HCT116 (cell line): Measurements from ENCODE around the gene SCGB3A1. TPM values are rescaled to one million over a fixed set of nuclear protein-coding genes. Genes with fewer than 3 reads are reported as not detected.

Source experiments
- ATAC-seq: fragments of 200-7000 bp; cut with Tn5 transposase; 2 replicates; pipeline ENCODE4 v1.9.1; 2020; ENCODE audit warnings: mild to moderate bottlenecking, moderate library complexity
- BruUV-seq: library from RNA; stranded (reverse); fragments of 400-500 nt; replicated peaks from 2 replicates; lab custom pipeline; 2021; lab: Mats Ljungman, UMichigan
- CTCF ChIA-PET: fragments of 300-600 bp; sonication (Branson Sonifier 250); formaldehyde crosslinking; loops from one replicate; lab custom pipeline; 2021; ENCODE audit warnings: antibody characterized with exemption; lab: Charles Lee
- POLR2A ChIA-PET: fragments of 300-600, 350-600 bp; sonication (Branson Sonifier 250); formaldehyde crosslinking; loops from one replicate; lab custom pipeline; 2021; ENCODE audit warnings: antibody characterized with exemption; lab: Charles Lee
- RAD21 ChIA-PET, 2 experiments: fragments of 300-600 bp; sonication (Branson Sonifier 250); formaldehyde crosslinking; loops; one replicate each; lab custom pipeline; 2023; ENCODE audit warnings: low total read pairs in 2 of 2; ENCODE audit not compliant: uncharacterized antibody in 2 of 2, unreplicated experiment in 2 of 2, low non-redundant PET in 1 of 2; lab: Charles Lee
- DNase-seq: peaks from one replicate; pipeline ENCODE4 v3.0.0-alpha.2; 2010; ENCODE audit warnings: low read depth, low spot score
- H2AFZ ChIP-seq: fragments of 200-600 bp; shearing (Covaris generic), sonication (generic); 2 replicates; pipeline ENCODE4 v1.6.1; 2017; ENCODE audit warnings: low read depth, mixed run types, mixed read lengths, antibody characterized with exemption, low read length; ENCODE audit not compliant: poor library complexity, severe bottlenecking
- H3K27ac ChIP-seq: 2 replicates; pipeline ENCODE4 v1.5.1; 2012; ENCODE audit warnings: low read depth, low read length
- H3K27me3 ChIP-seq: fragments of 200-600 bp; sonication (generic); 2 replicates; pipeline ENCODE4 v1.6.1; 2016; ENCODE audit warnings: mixed run types, low read length, mixed read lengths; ENCODE audit not compliant: insufficient read depth
- H3K36me3 ChIP-seq, 2 experiments: fragments of 200-500 bp in 1 of 2; fragments of 200-600 bp in 1 of 2; sonication (Bioruptor generic) in 1 of 2; sonication (generic) in 1 of 2; 2 replicates each; pipeline versions ENCODE4 v1.5.1 to v1.6.1; 2014 to 2016; ENCODE audit warnings: low read length in 2 of 2, inconsistent platforms in 1 of 2, mixed read lengths in 1 of 2, mixed run types in 1 of 2; ENCODE audit not compliant: insufficient read depth in 2 of 2, control insufficient read depth in 1 of 2
- H3K4me1 ChIP-seq, 2 experiments: fragments of 200-600 bp in 1 of 2; sonication (generic) in 1 of 2; 2 replicates each; pipeline versions ENCODE4 v1.5.1 to v1.6.1; 2012 to 2017; ENCODE audit warnings: low read length in 2 of 2, inconsistent platforms in 1 of 2, mild to moderate bottlenecking in 1 of 2, mixed read lengths in 1 of 2, mixed run types in 1 of 2, moderate library complexity in 1 of 2; ENCODE audit not compliant: insufficient read depth in 2 of 2, control insufficient read depth in 1 of 2
- H3K4me2 ChIP-seq: fragments of 200-600 bp; sonication (generic); 2 replicates; pipeline ENCODE4 v1.6.1; 2017; ENCODE audit warnings: mixed run types, low read length, mixed read lengths
- H3K4me3 ChIP-seq, 2 experiments: fragments of 200-600 bp in 1 of 2; sonication (generic) in 1 of 2; replicated peaks in 1 of 2; 2 replicates each; pipeline ENCODE4 v1.5.1; 2011 to 2016; ENCODE audit warnings: low read length in 2 of 2, control low read depth in 1 of 2, low read depth in 1 of 2, mild to moderate bottlenecking in 1 of 2, mixed read lengths in 1 of 2, mixed run types in 1 of 2
- H3K79me2 ChIP-seq: fragments of 200-600 bp; sonication (generic); 2 replicates; pipeline ENCODE4 v1.6.1; 2017; ENCODE audit warnings: mild to moderate bottlenecking, mixed run types, low read length, moderate library complexity, mixed read lengths; ENCODE audit not compliant: insufficient read depth
- H3K9ac ChIP-seq: fragments of 200-600 bp; sonication (generic); 2 replicates; pipeline ENCODE4 v1.6.1; 2016; ENCODE audit warnings: low read length, mixed read lengths
- H3K9me2 ChIP-seq: fragments of 200-600 bp; sonication (generic), shearing (Covaris generic); 2 replicates; pipeline ENCODE4 v1.6.1; 2017; ENCODE audit warnings: mixed run types, mild to moderate bottlenecking, moderate library complexity; ENCODE audit not compliant: insufficient read depth
- H3K9me3 ChIP-seq, 2 experiments: fragments of 200-500 bp in 1 of 2; fragments of 200-600 bp in 1 of 2; sonication (Bioruptor generic) in 1 of 2; sonication (generic) in 1 of 2; 2 replicates each; pipeline ENCODE4 v1.6.1; 2014 to 2017; ENCODE audit warnings: low read length in 2 of 2, mixed read lengths in 2 of 2, inconsistent platforms in 1 of 2, low read depth in 1 of 2, mild to moderate bottlenecking in 1 of 2, mixed run types in 1 of 2, moderate library complexity in 1 of 2; ENCODE audit not compliant: control insufficient read depth in 1 of 2, insufficient read depth in 1 of 2
- H4K20me1 ChIP-seq: fragments of 200-600 bp; sonication (generic), shearing (Covaris generic); 2 replicates; pipeline ENCODE4 v1.6.1; 2017; ENCODE audit warnings: mixed run types, mild to moderate bottlenecking, moderate library complexity; ENCODE audit not compliant: insufficient read depth
- ELF1 ChIP-seq: IDR thresholded peaks from 2 replicates; pipeline ENCODE4 v1.6.1; 2012; ENCODE audit warnings: low read depth, borderline replicate concordance
- EZH2 ChIP-seq: fragments of 200-600 bp; sonication (generic); IDR thresholded peaks from 2 replicates; pipeline ENCODE4 v1.6.1; 2017; ENCODE audit warnings: antibody characterized with exemption, mixed run types
- POLR2A ChIP-seq: IDR thresholded peaks from 2 replicates; pipeline ENCODE4 v1.7.0; 2011; ENCODE audit warnings: borderline replicate concordance; ENCODE audit not compliant: insufficient read depth, insufficient read length; ENCODE audit errors: extremely low read depth
- POLR2AphosphoS5 ChIP-seq: IDR thresholded peaks from 2 replicates; pipeline ENCODE4 v1.6.1; 2011; ENCODE audit warnings: mild to moderate bottlenecking, low read depth, low read length, moderate library complexity
- RAD21 ChIP-seq: IDR thresholded peaks from 2 replicates; pipeline ENCODE4 v1.6.1; 2012; ENCODE audit warnings: low read depth, mild to moderate bottlenecking
- SIN3A ChIP-seq: IDR thresholded peaks from 2 replicates; pipeline ENCODE4 v1.6.1; 2012; ENCODE audit warnings: low read depth
- SRF ChIP-seq: IDR thresholded peaks from 2 replicates; pipeline ENCODE4 v1.6.1; 2012; ENCODE audit warnings: low read depth
- TCF7L2 ChIP-seq: IDR thresholded peaks from 2 replicates; pipeline ENCODE4 v1.7.0; 2011; ENCODE audit warnings: borderline replicate concordance, inconsistent platforms; ENCODE audit not compliant: insufficient read depth, insufficient read length; ENCODE audit errors: extremely low read depth
- ZFX ChIP-seq: fragments of 450-650 bp; IDR thresholded peaks from 2 replicates; pipeline ENCODE4 v1.6.1; 2017
- intact Hi-C: fragments of 100-400 bp; cut with micrococcal nuclease; formaldehyde crosslinking; loops from 2 replicates; pipeline ENCODE4 v1.10.0; 2022
- total RNA-seq: library from RNA; stranded (reverse); gene quantifications from one replicate; pipeline ENCODE4 v1.2.1, GENCODE V29; 2021; ENCODE audit not compliant: unreplicated experiment
- TF ChIP-seq, protein P1 (sequence below): IDR thresholded peaks from 2 replicates; pipeline ENCODE4 v1.6.1; 2012
- TF ChIP-seq, protein P2 (sequence below), 3 experiments: fragments of 200-600 bp in 1 of 3; sonication (generic) in 1 of 3; IDR thresholded peaks in 2 of 3; conservative IDR thresholded peaks in 1 of 3; 2 replicates each; pipeline ENCODE4 v1.5.1; 2012 to 2017; ENCODE audit warnings: low read depth in 2 of 3, low read length in 2 of 3, antibody characterized with exemption in 1 of 3, borderline replicate concordance in 1 of 3, control low read depth in 1 of 3, mild to moderate bottlenecking in 1 of 3, mixed read lengths in 1 of 3, mixed run types in 1 of 3, moderate library complexity in 1 of 3; ENCODE audit not compliant: insufficient read depth in 1 of 3
- TF ChIP-seq, protein P3 (sequence below): IDR thresholded peaks from 2 replicates; pipeline ENCODE4 v1.6.1; 2012

SCGB3A1 gene
- total RNA-seq, 1 experiment from 2014 or later, result not detected

DNA sequence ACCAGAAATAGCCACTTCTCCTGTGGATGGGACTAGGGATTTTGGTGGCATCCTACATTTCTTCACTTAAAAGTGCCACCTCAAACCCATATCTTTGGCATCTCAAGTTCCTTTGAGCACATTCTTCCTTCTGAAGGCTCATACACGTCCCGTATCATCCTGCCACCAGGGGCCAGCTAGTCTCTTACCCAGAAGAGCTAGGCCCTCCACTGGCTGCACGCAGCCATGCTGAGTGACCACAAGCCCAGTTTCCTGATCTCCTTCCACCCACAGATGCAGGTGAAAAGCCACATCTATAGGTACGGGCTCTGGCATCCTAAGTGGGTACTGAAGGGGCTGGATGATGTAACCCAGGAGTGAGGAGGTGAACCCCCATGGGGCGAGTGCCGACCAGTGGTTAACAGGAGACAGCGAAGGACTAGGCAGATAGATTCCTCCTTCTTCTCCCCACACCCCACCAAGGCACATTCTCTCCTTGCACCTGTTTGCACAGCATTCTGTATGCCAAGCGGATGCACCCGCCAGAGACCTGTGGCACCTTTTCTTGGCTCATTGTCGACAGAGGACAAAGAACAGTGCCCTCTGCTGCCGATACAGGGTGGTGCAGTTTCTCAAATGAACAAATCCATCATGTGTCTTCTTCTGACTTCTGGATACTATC lies 14.4 kb upstream of the SCGB3A1 start:
- no peaks in the 10 kb centered on the region for H3K79me2 ChIP-seq
- no peak overlapping the region for H3K27ac ChIP-seq
- no peaks in the 10 kb centered on the region for H3K9me2 ChIP-seq
- ChIA-PET CTCF (interaction anchor here (0.6 to 1.8 kb wide), 7 partner anchors 31 to 404 kb away, joined by 3 to 6 read pairs (median 4); partner anchors contain the start of genes CNOT6 and RASGEF1C), POLR2A (no interaction called here), RAD21 (no interaction called here)
- H3K4me3 ChIP-seq, result no peak overlapping the region
- H4K20me1 ChIP-seq, result no peaks in the 10 kb centered on the region
- TF ChIP-seq RAD21, result peak; percentile 73
- TF ChIP-seq, protein P1, sequence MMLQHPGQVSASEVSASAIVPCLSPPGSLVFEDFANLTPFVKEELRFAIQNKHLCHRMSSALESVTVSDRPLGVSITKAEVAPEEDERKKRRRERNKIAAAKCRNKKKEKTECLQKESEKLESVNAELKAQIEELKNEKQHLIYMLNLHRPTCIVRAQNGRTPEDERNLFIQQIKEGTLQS, result no peak
- TF ChIP-seq, protein P2, sequence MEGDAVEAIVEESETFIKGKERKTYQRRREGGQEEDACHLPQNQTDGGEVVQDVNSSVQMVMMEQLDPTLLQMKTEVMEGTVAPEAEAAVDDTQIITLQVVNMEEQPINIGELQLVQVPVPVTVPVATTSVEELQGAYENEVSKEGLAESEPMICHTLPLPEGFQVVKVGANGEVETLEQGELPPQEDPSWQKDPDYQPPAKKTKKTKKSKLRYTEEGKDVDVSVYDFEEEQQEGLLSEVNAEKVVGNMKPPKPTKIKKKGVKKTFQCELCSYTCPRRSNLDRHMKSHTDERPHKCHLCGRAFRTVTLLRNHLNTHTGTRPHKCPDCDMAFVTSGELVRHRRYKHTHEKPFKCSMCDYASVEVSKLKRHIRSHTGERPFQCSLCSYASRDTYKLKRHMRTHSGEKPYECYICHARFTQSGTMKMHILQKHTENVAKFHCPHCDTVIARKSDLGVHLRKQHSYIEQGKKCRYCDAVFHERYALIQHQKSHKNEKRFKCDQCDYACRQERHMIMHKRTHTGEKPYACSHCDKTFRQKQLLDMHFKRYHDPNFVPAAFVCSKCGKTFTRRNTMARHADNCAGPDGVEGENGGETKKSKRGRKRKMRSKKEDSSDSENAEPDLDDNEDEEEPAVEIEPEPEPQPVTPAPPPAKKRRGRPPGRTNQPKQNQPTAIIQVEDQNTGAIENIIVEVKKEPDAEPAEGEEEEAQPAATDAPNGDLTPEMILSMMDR (IDR thresholded peaks at IDR 0.05 in 2 of 3, conservative IDR thresholded peaks at IDR 0.05 in 1 of 3; ENCODE audit: borderline replicate concordance in 1 of 3, insufficient read depth in 1 of 3, low read depth in 2 of 3, low read length in 2 of 3), result peak; percentile 77 to 91 (median 85)
- intact Hi-C loops, result loop anchor here (1.0 to 5.0 kb wide), 4 partner anchors 111 to 478 kb away; partner anchors contain the start of gene CNOT6
- peak overlapping the region; percentile 26; the same call in 1 of the 2 replicates for H3K4me2 ChIP-seq
- BruUV-seq, result no TSS peak
- no peaks in the 10 kb centered on the region for H3K27me3 ChIP-seq
- 0 out of 4 replicates have a peak, but pooled peaks cover 0 to 3% of the 10 kb centered on the region in 2 experiments for H3K4me1 ChIP-seq
- no peak overlapping the region for H3K9ac ChIP-seq
- peak overlapping the region; percentile 81 for H2AFZ ChIP-seq
- ATAC-seq, result peak; percentile 81
- H3K9me3 ChIP-seq, result no peaks in the 10 kb centered on the region
- DNase-seq, result peak; percentile 75
- no peaks in the 10 kb centered on the region for H3K36me3 ChIP-seq

DNA sequence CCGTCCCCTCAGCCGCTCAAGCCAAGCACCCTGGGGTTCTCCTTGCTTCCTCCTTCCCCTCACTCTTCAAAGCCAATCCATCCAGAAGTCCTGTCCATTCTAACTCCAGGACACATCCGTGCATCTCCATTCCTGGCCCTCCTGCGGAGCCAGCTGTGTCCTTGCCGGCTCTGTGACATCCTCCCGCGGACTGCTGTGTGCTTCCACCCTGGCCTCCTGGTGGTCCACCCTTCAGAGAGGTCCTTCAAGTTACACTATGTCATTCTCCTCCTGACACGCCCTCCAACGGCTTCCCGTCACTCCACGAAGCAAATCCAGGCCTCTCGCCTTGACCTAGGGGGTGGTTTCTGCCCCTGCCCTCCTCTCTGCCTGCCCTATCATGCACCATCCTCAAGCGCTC lies 13.0 kb upstream of the SCGB3A1 start:
- Histone ChIP-seq H4K20me1 (no peaks in the 10 kb centered on the region), H3K4me3 (no peak overlapping the region), H3K36me3 (no peaks in the 10 kb centered on the region), H3K9ac (no peak overlapping the region), H3K27me3 (no peaks in the 10 kb centered on the region), H3K4me1 (0 out of 4 replicates have a peak, but pooled peaks cover 0 to 3% of the 10 kb centered on the region in 2 experiments), H3K27ac (no peak overlapping the region), H3K9me2 (no peaks in the 10 kb centered on the region), H3K79me2 (no peaks in the 10 kb centered on the region), H2AFZ (no peak overlapping the region), H3K9me3 (no peaks in the 10 kb centered on the region), H3K4me2 (no peak overlapping the region)
- RAD21 ChIA-PET, result no interaction called here
- CTCF ChIA-PET, result no interaction called here
- intact Hi-C loops, result no loop called here
- TF ChIP-seq SRF, result no peak
- TF ChIP-seq RAD21, result no peak
- TF ChIP-seq SIN3A, result no peak
- no peak for TF ChIP-seq POLR2AphosphoS5
- TF ChIP-seq, protein P2 (IDR thresholded peaks at IDR 0.05 in 2 of 3, conservative IDR thresholded peaks at IDR 0.05 in 1 of 3; ENCODE audit: borderline replicate concordance in 1 of 3, insufficient read depth in 1 of 3, low read depth in 2 of 3, low read length in 2 of 3), result no peak
- no peak for TF ChIP-seq POLR2A
- TF ChIP-seq, protein P1, result no peak
- no peak for TF ChIP-seq EZH2
- TF ChIP-seq ZFX, result no peak
- no peak for TF ChIP-seq TCF7L2
- no peak for TF ChIP-seq ELF1
- TF ChIP-seq, protein P3, sequence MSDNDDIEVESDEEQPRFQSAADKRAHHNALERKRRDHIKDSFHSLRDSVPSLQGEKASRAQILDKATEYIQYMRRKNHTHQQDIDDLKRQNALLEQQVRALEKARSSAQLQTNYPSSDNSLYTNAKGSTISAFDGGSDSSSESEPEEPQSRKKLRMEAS, result no peak
- no peak for ATAC-seq
- BruUV-seq, result no TSS peak
- POLR2A ChIA-PET, result no interaction called here
- DNase-seq, result no peak
